Measurements from ENCODE around the gene RAD51B.

- TF ChIP-seq EP300 (IDR thresholded peaks at IDR 0.05; ENCODE audit: low read depth) (no peak), POLR2A (IDR thresholded peaks at IDR 0.05) (no peak), CTCF (IDR thresholded peaks at IDR 0.05) (no peak), POLR2AphosphoS5 (IDR thresholded peaks at IDR 0.05) (no peak)
Measured at GRCh38 chr14:67965696-67966095, 146.1 kb downstream of the RAD51B start.
